C4-2B (cell line): ENCODE data around the gene LDLRAD2.

ENCODE experiments used
- CTCF ChIP-seq: fragments of 450-650 bp; conservative IDR thresholded peaks from 2 replicates; pipeline ENCODE4 v1.5.1; 2017; ENCODE audit warnings: mild to moderate bottlenecking
- ZFX ChIP-seq: fragments of 450-650 bp; IDR thresholded peaks from 2 replicates; pipeline ENCODE4 v1.6.1; 2017

GRCh38 chr1:21872445-21873079 lies 60.5 kb downstream of the LDLRAD2 start:
- TF ChIP-seq CTCF, result no peak
- no peak for TF ChIP-seq ZFX
